NCI-H1436 (cell line): ENCODE results near the gene PALLD.

ENCODE experiments used
- DNase-seq: peaks from one replicate; lab custom pipeline; 2025; lab: John Stamatoyannopoulos, UW

PALLD gene

DNA sequence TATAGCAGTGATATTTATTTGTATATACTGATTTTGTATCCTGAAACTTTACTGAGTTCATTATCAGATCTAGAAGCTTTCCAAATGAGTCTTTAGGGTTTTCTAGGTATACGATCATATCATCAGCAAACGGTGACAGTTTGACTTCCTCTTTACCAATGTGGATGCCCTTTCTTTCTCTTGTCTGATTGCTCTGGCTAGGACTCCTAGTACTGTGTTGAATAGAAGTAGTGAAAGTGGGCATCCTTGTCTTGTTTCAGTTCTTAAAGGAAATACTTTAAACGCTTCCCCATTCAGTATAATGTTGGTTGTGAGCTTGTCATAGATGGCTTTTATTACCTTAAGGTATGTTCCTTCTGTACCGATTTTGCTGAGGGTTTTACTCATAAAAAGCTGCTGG lies 475.7 kb downstream of the PALLD start:
- DNase-seq = no peak
